Ectodermal cell (in vitro differentiated cells): Measurements from ENCODE around the gene DGKZ.

Source experiments
- H3K27ac ChIP-seq: 2 replicates; pipeline ENCODE4 v1.7.0; 2013; ENCODE audit warnings: mild to moderate bottlenecking, low read depth, low read length; ENCODE audit not compliant: insufficient read depth, poor library complexity, severe bottlenecking
- H3K27me3 ChIP-seq: 2 replicates; pipeline ENCODE4 v1.7.0; 2013; ENCODE audit warnings: mild to moderate bottlenecking, low read length; ENCODE audit not compliant: insufficient read depth, control insufficient read depth, poor library complexity, severe bottlenecking
- H3K36me3 ChIP-seq: one replicate; pipeline ENCODE4 v1.7.0; 2013; ENCODE audit warnings: low read length; ENCODE audit not compliant: control insufficient read depth, insufficient read depth
- H3K4me1 ChIP-seq: one replicate; pipeline ENCODE4 v1.7.0; 2013; ENCODE audit warnings: low read length; ENCODE audit not compliant: control insufficient read depth, insufficient read depth
- H3K4me3 ChIP-seq: 2 replicates; pipeline ENCODE4 v1.7.0; 2013; ENCODE audit warnings: low read depth, low read length, control low read depth; ENCODE audit not compliant: insufficient read depth
- H3K9me3 ChIP-seq: 2 replicates; pipeline ENCODE4 v1.7.0; 2013; ENCODE audit warnings: mild to moderate bottlenecking, low read length, moderate library complexity; ENCODE audit not compliant: control insufficient read depth
- WGBS, 2 experiments: methylation state at CpG; one replicate each; pipeline ENCODE4 v1.1.7; 2013; ENCODE audit warnings: missing lambda C conversion rate in 2 of 2; 5-methylcytosine and 5-hydroxymethylcytosine counted together

The DGKZ gene

GRCh38 chr11:46345131-46345597 lies 2.1 kb upstream of the DGKZ start:
- 63 to 64% methylated on average over 20 of the region's 20 CpGs for WGBS, 2 experiments
- Histone ChIP-seq H3K4me3 (no peak overlapping the region), H3K36me3 (no peaks in the 10 kb centered on the region), H3K4me1 (peaks cover 23% of the 10 kb centered on the region), H3K27me3 (peaks cover 9% of the 10 kb centered on the region), H3K27ac (no peak overlapping the region), H3K9me3 (no peaks in the 10 kb centered on the region)

GRCh38 chr11:46345881-46346484 lies 1.3 kb upstream of the DGKZ start:
- H3K36me3 ChIP-seq: no peaks in the 10 kb centered on the region
- no peaks in the 10 kb centered on the region for H3K9me3 ChIP-seq
- H3K27me3 ChIP-seq: peaks cover 9% of the 10 kb centered on the region
- 92% methylated on average over 10 of the region's 10 CpGs for WGBS, 2 experiments
- no peak overlapping the region for H3K4me3 ChIP-seq
- H3K27ac ChIP-seq: no peak overlapping the region
- H3K4me1 ChIP-seq: peaks cover 17% of the 10 kb centered on the region

DNA sequence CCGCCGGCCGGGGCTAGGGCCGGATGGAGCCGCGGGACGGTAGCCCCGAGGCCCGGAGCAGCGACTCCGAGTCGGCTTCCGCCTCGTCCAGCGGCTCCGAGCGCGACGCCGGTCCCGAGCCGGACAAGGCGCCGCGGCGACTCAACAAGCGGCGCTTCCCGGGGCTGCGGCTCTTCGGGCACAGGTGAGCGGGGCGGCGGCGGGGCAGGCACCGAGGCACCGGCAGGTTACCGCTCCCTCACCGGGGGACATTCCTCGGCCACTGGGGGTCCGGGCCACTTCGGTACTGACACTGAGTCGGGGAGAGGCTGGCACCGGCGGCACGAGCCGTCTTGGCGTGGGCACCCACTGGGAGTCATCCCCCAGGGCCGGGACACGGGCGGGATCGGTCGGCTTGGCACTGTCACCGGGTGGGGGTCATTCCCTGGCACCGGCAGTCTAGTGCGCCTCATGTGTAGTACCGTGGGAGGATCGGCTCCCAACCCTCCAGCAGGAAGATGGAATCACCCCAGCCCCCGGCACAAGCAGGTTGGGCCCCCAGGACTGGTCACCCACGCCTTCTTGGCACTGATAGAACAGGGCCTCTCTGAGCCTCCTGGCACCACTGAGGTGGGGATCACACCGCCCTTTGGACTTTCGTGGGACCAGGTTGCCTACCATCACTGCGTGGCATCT lies 511 bp downstream of the DGKZ start:
- WGBS, 2 experiments: 9 to 10% methylated on average over 63 of the region's 63 CpGs
- Histone ChIP-seq H3K9me3 (no peaks in the 10 kb centered on the region), H3K36me3 (no peaks in the 10 kb centered on the region), H3K27me3 (peaks cover 9% of the 10 kb centered on the region), H3K4me1 (peaks cover 24% of the 10 kb centered on the region), H3K27ac (no peak overlapping the region), H3K4me3 (peak overlapping the region; percentile 82)

GRCh38 chr11:46348566-46349401 lies 1.5 kb downstream of the DGKZ start:
- H3K4me1 ChIP-seq: peaks cover 31% of the 10 kb centered on the region
- no peaks in the 10 kb centered on the region for H3K9me3 ChIP-seq
- H3K4me3 ChIP-seq: peak overlapping the region; percentile 82
- H3K36me3 ChIP-seq: no peaks in the 10 kb centered on the region
- WGBS, 2 experiments: 76 to 77% methylated on average over 18 of the region's 18 CpGs
- H3K27ac ChIP-seq: no peak overlapping the region
- H3K27me3 ChIP-seq: peaks cover 9% of the 10 kb centered on the region

DNA sequence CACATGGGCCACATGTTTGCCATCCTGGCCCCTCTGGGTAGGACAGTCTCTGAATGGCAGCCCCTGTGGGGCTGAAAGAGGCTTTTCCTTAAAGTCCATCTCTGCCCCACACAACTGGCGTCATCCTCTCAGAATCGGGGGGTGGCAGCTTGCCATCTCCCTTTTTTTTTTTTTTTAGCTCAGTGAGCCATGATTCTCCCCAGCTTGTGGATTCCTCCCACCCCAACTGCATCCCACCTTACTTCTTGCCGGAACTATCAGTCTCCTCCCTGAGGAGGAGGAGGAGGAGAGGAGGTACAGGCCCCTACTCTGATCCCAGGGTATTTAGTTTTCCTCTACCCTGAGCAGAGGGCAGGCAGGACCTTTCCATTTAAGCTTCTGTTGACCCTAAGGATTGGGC lies 3.4 kb downstream of the DGKZ start:
- H3K4me3 ChIP-seq: no peak overlapping the region
- no peak overlapping the region for H3K27ac ChIP-seq
- H3K36me3 ChIP-seq: no peaks in the 10 kb centered on the region
- 96 to 98% methylated on average over 2 to 3 of the region's 3 CpGs for WGBS, 2 experiments
- peaks cover 30% of the 10 kb centered on the region for H3K4me1 ChIP-seq
- H3K27me3 ChIP-seq: peaks cover 9% of the 10 kb centered on the region
- H3K9me3 ChIP-seq: no peaks in the 10 kb centered on the region

DNA sequence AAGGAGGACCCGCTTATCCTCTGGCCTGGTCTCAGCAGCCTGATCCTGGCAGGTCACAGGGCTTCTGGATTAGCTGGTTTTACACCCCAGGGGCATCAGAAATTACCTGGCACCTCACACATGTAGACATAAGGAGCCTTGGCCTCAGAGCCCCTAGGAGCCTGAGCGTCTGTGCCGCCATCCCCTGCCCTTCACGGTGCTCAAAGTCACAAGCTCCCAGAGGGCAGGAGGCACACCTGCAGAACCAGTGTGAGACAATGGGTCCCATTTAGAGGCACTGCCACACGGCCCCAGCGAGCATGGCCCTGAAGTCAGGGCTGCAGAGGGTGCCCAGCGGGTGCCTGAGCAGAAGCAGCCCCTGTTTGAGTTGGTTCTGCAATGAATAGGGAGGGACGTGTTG lies 3.9 kb downstream of the DGKZ start:
- H3K36me3 ChIP-seq: no peaks in the 10 kb centered on the region
- H3K4me1 ChIP-seq: peaks cover 30% of the 10 kb centered on the region
- no peaks in the 10 kb centered on the region for H3K9me3 ChIP-seq
- WGBS, 2 experiments: 90 to 93% methylated on average over 8 of the region's 8 CpGs
- H3K4me3 ChIP-seq: no peak overlapping the region
- peaks cover 9% of the 10 kb centered on the region for H3K27me3 ChIP-seq
- H3K27ac ChIP-seq: no peak overlapping the region

- no peaks in the 10 kb centered on the region for H3K9me3 ChIP-seq
- no peak overlapping the region for H3K27ac ChIP-seq
- H3K36me3 ChIP-seq: no peaks in the 10 kb centered on the region
- peaks cover 4% of the 10 kb centered on the region for H3K27me3 ChIP-seq
- WGBS, 2 experiments: 74 to 75% methylated on average over 5 of the region's 5 CpGs
- H3K4me3 ChIP-seq: no peak overlapping the region
- H3K4me1 ChIP-seq: peaks cover 35% of the 10 kb centered on the region
Measured at GRCh38 chr11:46351606-46352005, 4.3 kb downstream of the DGKZ start.

DNA sequence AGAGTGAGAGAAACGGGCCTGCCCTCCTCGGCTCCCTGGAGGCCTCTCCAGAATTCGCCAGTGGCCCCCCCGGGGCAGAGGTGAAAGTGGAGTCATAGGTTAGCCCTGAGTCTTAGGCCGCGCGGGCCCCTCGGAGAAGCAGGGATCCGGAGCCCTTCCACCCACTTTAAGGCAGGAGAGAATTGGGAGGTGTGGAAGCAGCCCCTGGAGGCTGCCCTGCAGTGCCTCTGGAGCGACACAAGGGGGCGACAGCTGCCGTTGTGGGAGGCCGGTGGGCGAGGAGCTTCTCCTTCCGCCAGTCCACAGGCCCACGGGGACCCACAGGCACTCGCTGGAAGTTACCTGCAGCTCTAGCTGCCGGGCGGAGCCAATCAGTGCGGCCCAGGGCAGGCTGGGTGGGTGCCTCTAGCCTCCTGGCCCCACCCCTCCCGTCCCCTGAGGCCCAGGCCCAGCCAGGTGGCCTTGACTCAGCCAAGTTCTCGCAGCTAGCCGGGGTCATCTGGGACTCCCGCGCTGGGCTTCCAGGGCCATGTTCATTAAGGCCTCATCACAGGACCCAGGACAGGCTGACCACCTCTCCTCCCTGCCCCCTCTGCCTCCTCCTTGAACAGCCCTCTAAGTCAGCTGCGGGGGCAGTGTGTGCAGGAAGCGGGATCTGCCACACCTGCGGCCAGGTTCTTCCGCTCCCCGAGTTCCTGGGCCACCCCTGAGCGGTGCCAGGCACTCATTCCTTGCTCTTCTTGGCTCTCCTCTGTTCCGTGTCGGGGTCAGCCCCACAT lies 5.0 kb downstream of the DGKZ start:
- H3K36me3 ChIP-seq: no peaks in the 10 kb centered on the region
- no peaks in the 10 kb centered on the region for H3K9me3 ChIP-seq
- H3K27me3 ChIP-seq: no peaks in the 10 kb centered on the region
- 63% methylated on average over 33 of the region's 33 CpGs for WGBS, 2 experiments
- H3K27ac ChIP-seq: no peak overlapping the region
- H3K4me1 ChIP-seq: peaks cover 40% of the 10 kb centered on the region
- H3K4me3 ChIP-seq: no peak overlapping the region

- Histone ChIP-seq H3K4me1 (peaks cover 36% of the 10 kb centered on the region), H3K36me3 (no peaks in the 10 kb centered on the region), H3K27ac (no peak overlapping the region), H3K27me3 (no peaks in the 10 kb centered on the region), H3K4me3 (no peak overlapping the region), H3K9me3 (no peaks in the 10 kb centered on the region)
- 31 to 37% methylated on average over 9 of the region's 9 CpGs for WGBS, 2 experiments
Measured at GRCh38 chr11:46353698-46354097, 6.4 kb downstream of the DGKZ start.
